HEK293 (cell line): ENCODE data around the gene CA5A.
"Not testable (repeated sequence)": the region's sequence is repeated elsewhere in the genome, so short reads cannot be mapped to it uniquely, and the experiment has no call there.

ENCODE experiments used
- CTCF ChIA-PET: fragments of 350-600 bp; formaldehyde crosslinking; extraction: SDS; loops from one replicate; lab custom pipeline; 2021; ENCODE audit warnings: antibody characterized with exemption; lab: Yijun Ruan, JAX
- POLR2A ChIA-PET: fragments of 300-600 bp; formaldehyde crosslinking; extraction: SDS; loops from one replicate; lab custom pipeline; 2020; ENCODE audit warnings: antibody characterized with exemption, inconsistent platforms; lab: Yijun Ruan, JAX
- H3K27ac ChIP-seq: fragments of 200-500 bp; sonication (Bioruptor generic); 2 replicates; pipeline ENCODE4 v1.5.1; 2014; ENCODE audit warnings: low read depth, low read length, control low read depth, inconsistent platforms; ENCODE audit errors: extremely low read depth
- H3K36me3 ChIP-seq, 2 experiments: fragments of 200-500 bp in 1 of 2; sonication (Bioruptor generic) in 1 of 2; 1 replicate in 1 of 2; 2 replicates in 1 of 2; pipeline ENCODE4 v1.5.1; 2014 to 2017; ENCODE audit warnings: inconsistent platforms in 2 of 2, low read length in 2 of 2; ENCODE audit not compliant: control insufficient read depth in 2 of 2, insufficient read depth in 1 of 2
- H3K4me1 ChIP-seq: fragments of 200-500 bp; sonication (Bioruptor generic); 2 replicates; pipeline ENCODE4 v1.5.1; 2014; ENCODE audit warnings: mild to moderate bottlenecking, low read length, inconsistent platforms; ENCODE audit not compliant: control insufficient read depth, insufficient read depth
- H3K4me3 ChIP-seq: 2 replicates; pipeline ENCODE4 v1.5.1; 2011; ENCODE audit warnings: low read depth, mild to moderate bottlenecking, control low read depth, low read length, moderate library complexity
- H3K9me3 ChIP-seq: fragments of 200-500 bp; sonication (Bioruptor generic); 2 replicates; pipeline ENCODE4 v1.5.1; 2014; ENCODE audit warnings: low read depth, low read length, inconsistent platforms; ENCODE audit not compliant: control insufficient read depth, insufficient read depth
- BCL11A ChIP-seq: fragments of 450-650 bp; formaldehyde crosslinking; IDR thresholded peaks from 2 replicates; pipeline ENCODE4 v1.5.1; 2016; ENCODE audit warnings: low read depth, missing biosample characterization, missing genetic modification characterization
- GFI1B ChIP-seq: fragments of 450-650 bp; formaldehyde crosslinking; IDR thresholded peaks from 2 replicates; pipeline ENCODE4 v1.5.1; 2016; ENCODE audit warnings: missing biosample characterization, missing genetic modification characterization
- OSR2 ChIP-seq: fragments of 450-650 bp; formaldehyde crosslinking; IDR thresholded peaks from 2 replicates; pipeline ENCODE4 v1.5.1; 2016; ENCODE audit warnings: missing biosample characterization, missing genetic modification characterization
- REPIN1 ChIP-seq: fragments of 450-650 bp; formaldehyde crosslinking; IDR thresholded peaks from 2 replicates; pipeline ENCODE4 v1.5.1; 2017; ENCODE audit warnings: missing biosample characterization, missing genetic modification characterization, low read depth
- SP2 ChIP-seq: fragments of 450-650 bp; formaldehyde crosslinking; IDR thresholded peaks from 2 replicates; pipeline ENCODE4 v1.5.1; 2016; ENCODE audit warnings: missing biosample characterization, missing genetic modification characterization
- WT1 ChIP-seq: fragments of 450-650 bp; formaldehyde crosslinking; IDR thresholded peaks from 2 replicates; pipeline ENCODE4 v1.5.1; 2016; ENCODE audit warnings: missing biosample characterization, missing genetic modification characterization
- ZBTB1 ChIP-seq: fragments of 450-650 bp; formaldehyde crosslinking; IDR thresholded peaks from 2 replicates; pipeline ENCODE4 v1.5.1; 2016; ENCODE audit warnings: missing biosample characterization, missing genetic modification characterization
- ZBTB20 ChIP-seq: fragments of 450-650 bp; formaldehyde crosslinking; IDR thresholded peaks from 2 replicates; pipeline ENCODE4 v1.5.1; 2016; ENCODE audit warnings: missing biosample characterization, missing genetic modification characterization
- ZNF157 ChIP-seq: fragments of 450-650 bp; formaldehyde crosslinking; IDR thresholded peaks from 2 replicates; pipeline ENCODE4 v1.5.1; 2016; ENCODE audit warnings: missing biosample characterization, missing genetic modification characterization
- ZNF169 ChIP-seq: fragments of 450-650 bp; formaldehyde crosslinking; IDR thresholded peaks from 2 replicates; pipeline ENCODE4 v1.5.1; 2016; ENCODE audit warnings: missing biosample characterization, missing genetic modification characterization
- ZNF354C ChIP-seq: fragments of 450-650 bp; formaldehyde crosslinking; IDR thresholded peaks from 2 replicates; pipeline ENCODE4 v1.5.1; 2016; ENCODE audit warnings: missing biosample characterization, missing genetic modification characterization, low read depth, borderline replicate concordance
- ZNF366 ChIP-seq: fragments of 450-650 bp; formaldehyde crosslinking; conservative IDR thresholded peaks from 2 replicates; pipeline ENCODE4 v1.5.1; 2016; ENCODE audit warnings: missing biosample characterization, missing genetic modification characterization
- ZNF544 ChIP-seq: fragments of 450-650 bp; formaldehyde crosslinking; IDR thresholded peaks from 2 replicates; pipeline ENCODE4 v1.5.0; 2017; ENCODE audit warnings: missing biosample characterization, missing genetic modification characterization
- ZNF560 ChIP-seq: fragments of 450-650 bp; formaldehyde crosslinking; IDR thresholded peaks from 2 replicates; pipeline ENCODE4 v1.5.1; 2017; ENCODE audit warnings: missing biosample characterization, missing genetic modification characterization, borderline replicate concordance
- ZNF571 ChIP-seq: fragments of 450-650 bp; formaldehyde crosslinking; IDR thresholded peaks from 2 replicates; pipeline ENCODE4 v1.5.0; 2017; ENCODE audit warnings: missing biosample characterization, missing genetic modification characterization
- ZNF629 ChIP-seq: fragments of 450-650 bp; formaldehyde crosslinking; IDR thresholded peaks from 2 replicates; pipeline ENCODE4 v1.5.1; 2017; ENCODE audit warnings: missing biosample characterization, missing genetic modification characterization
- ZNF791 ChIP-seq: fragments of 450-650 bp; formaldehyde crosslinking; IDR thresholded peaks from 2 replicates; pipeline ENCODE4 v1.5.1; 2016; ENCODE audit warnings: missing biosample characterization, missing genetic modification characterization
- ZSCAN23 ChIP-seq: fragments of 450-650 bp; formaldehyde crosslinking; IDR thresholded peaks from 2 replicates; pipeline ENCODE4 v1.5.1; 2016; ENCODE audit warnings: missing biosample characterization, missing genetic modification characterization
- TF ChIP-seq, protein P1 (sequence below): fragments of 450-650 bp; formaldehyde crosslinking; IDR thresholded peaks from 2 replicates; pipeline ENCODE4 v1.5.1; 2016; ENCODE audit warnings: missing biosample characterization, missing genetic modification characterization, low read depth
- TF ChIP-seq, protein P2 (sequence below): fragments of 450-650 bp; formaldehyde crosslinking; conservative IDR thresholded peaks from 2 replicates; pipeline ENCODE4 v1.5.1; 2016; ENCODE audit warnings: low read depth, missing biosample characterization, missing genetic modification characterization
- TF ChIP-seq, protein P3 (sequence below): fragments of 450-650 bp; formaldehyde crosslinking; IDR thresholded peaks from 2 replicates; pipeline ENCODE4 v1.5.1; 2016; ENCODE audit warnings: missing biosample characterization, missing genetic modification characterization

Gene CA5A

DNA sequence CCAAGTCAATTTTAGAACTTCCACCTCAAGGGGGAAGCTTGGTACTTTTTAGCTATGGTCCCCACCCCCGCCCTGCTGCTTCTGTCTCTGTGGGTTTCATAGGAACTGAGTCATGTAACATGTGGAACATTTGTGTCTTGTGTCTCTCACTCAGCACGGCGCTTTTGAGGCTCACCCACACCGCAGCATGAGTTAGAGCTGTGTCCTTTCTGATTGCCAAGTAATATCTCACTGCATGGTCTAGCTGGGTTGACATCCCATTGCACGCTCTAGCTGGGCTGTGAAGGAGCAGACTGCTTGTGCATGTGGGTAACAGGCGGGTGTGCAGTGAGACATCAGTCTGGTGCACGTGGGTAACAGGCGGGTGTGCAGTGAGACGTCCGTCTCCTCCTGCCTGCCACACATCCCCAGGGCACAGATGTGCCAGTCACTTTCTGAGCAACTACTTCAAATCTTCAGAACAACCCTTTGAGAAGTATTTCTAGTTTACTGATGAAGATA is 40.6 kb downstream of the CA5A start:
- ChIA-PET POLR2A (no interaction called here), CTCF (no interaction called here)
- Histone ChIP-seq H3K27ac (no peak overlapping the region), H3K36me3 (no peaks in the 10 kb centered on the region), H3K4me1 (no peaks in the 10 kb centered on the region), H3K9me3 (no peaks in the 10 kb centered on the region), H3K4me3 (no peak overlapping the region)
- TF ChIP-seq SP2 (no peak), WT1 (tag by site-specific recombination) (no peak), OSR2 (tag by site-specific recombination) (no peak)
- TF ChIP-seq, protein P1, sequence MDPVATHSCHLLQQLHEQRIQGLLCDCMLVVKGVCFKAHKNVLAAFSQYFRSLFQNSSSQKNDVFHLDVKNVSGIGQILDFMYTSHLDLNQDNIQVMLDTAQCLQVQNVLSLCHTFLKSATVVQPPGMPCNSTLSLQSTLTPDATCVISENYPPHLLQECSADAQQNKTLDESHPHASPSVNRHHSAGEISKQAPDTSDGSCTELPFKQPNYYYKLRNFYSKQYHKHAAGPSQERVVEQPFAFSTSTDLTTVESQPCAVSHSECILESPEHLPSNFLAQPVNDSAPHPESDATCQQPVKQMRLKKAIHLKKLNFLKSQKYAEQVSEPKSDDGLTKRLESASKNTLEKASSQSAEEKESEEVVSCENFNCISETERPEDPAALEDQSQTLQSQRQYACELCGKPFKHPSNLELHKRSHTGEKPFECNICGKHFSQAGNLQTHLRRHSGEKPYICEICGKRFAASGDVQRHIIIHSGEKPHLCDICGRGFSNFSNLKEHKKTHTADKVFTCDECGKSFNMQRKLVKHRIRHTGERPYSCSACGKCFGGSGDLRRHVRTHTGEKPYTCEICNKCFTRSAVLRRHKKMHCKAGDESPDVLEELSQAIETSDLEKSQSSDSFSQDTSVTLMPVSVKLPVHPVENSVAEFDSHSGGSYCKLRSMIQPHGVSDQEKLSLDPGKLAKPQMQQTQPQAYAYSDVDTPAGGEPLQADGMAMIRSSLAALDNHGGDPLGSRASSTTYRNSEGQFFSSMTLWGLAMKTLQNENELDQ (tag by site-specific recombination), result no peak

DNA sequence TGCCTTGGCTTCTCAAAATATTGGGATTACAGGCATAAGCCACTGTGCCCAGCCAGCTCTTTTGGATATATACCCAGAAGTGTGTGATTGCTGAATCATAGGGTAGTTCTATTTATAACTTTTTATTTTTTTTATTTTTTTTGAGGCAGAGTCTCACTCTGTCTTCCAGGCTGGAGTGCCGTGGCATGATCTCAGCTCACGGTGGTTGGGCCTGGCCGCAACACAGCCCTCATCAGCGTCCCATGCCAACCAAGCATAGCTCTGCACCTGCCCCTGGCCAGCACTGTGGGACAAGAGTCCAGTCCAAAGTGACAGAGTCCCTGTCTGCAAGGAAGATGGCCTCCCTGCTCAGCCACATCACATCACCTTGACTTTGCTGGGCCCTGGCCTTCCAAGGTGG is 42.3 kb downstream of the CA5A start:
- CTCF ChIA-PET, result interaction anchor here (1.5 kb wide), 1 partner anchor 115 kb away, joined by 7 read pairs; no protein-coding TSS in a partner anchor
- H3K4me1 ChIP-seq, H3K36me3 ChIP-seq, H3K27ac ChIP-seq, H3K9me3 ChIP-seq, POLR2A ChIA-PET, H3K4me3 ChIP-seq: not testable (repeated sequence)

DNA sequence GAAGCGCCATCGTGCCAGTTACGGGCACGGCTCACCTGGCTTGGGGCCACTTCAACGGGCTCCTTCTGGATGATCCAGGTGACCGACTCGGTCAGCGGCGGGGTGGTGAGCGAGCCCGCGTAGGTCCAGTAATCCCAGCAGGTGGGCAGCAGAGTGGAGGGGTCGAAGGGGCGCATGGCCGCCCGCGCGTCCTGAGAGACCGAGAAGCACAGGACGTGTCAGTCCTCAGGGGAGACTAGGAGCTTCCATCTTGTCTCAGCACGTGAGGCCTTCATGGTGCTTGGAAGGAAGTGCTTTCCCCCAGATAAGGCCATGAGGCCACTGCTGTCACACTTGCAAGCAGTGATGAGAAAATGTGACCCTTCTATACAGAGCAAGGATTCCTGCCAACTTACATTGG is 44.6 kb downstream of the CA5A start:
- Histone ChIP-seq H3K4me3 (no peak overlapping the region), H3K36me3 (no peaks in the 10 kb centered on the region), H3K9me3 (no peaks in the 10 kb centered on the region), H3K27ac (no peak overlapping the region), H3K4me1 (no peaks in the 10 kb centered on the region)
- CTCF ChIA-PET, result interaction anchor here (0.5 to 1.3 kb wide), 2 partner anchors 17 to 20 kb away, joined by 3 to 4 read pairs; no protein-coding TSS in a partner anchor
- POLR2A ChIA-PET, result no interaction called here
- TF ChIP-seq, protein P2, sequence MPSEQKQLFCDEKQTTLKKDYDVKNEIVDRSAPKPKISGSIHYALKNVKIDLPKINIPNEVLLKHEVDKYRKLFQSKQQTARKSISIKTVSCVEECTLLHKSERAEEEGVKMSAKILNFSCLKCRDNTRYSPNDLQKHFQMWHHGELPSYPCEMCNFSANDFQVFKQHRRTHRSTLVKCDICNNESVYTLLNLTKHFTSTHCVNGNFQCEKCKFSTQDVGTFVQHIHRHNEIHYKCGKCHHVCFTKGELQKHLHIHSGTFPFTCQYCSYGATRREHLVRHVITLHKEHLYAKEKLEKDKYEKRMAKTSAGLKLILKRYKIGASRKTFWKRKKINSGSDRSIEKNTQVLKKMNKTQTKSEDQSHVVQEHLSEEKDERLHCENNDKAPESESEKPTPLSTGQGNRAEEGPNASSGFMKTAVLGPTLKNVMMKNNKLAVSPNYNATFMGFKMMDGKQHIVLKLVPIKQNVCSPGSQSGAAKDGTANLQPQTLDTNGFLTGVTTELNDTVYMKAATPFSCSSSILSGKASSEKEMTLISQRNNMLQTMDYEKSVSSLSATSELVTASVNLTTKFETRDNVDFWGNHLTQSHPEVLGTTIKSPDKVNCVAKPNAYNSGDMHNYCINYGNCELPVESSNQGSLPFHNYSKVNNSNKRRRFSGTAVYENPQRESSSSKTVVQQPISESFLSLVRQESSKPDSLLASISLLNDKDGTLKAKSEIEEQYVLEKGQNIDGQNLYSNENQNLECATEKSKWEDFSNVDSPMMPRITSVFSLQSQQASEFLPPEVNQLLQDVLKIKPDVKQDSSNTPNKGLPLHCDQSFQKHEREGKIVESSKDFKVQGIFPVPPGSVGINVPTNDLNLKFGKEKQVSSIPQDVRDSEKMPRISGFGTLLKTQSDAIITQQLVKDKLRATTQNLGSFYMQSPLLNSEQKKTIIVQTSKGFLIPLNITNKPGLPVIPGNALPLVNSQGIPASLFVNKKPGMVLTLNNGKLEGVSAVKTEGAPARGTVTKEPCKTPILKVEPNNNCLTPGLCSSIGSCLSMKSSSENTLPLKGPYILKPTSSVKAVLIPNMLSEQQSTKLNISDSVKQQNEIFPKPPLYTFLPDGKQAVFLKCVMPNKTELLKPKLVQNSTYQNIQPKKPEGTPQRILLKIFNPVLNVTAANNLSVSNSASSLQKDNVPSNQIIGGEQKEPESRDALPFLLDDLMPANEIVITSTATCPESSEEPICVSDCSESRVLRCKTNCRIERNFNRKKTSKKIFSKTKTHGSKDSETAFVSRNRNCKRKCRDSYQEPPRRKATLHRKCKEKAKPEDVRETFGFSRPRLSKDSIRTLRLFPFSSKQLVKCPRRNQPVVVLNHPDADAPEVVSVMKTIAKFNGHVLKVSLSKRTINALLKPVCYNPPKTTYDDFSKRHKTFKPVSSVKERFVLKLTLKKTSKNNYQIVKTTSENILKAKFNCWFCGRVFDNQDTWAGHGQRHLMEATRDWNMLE, result no peak
- no peak for TF ChIP-seq ZNF169
- no peak for TF ChIP-seq ZNF354C (tag by site-specific recombination)
- TF ChIP-seq, protein P3, sequence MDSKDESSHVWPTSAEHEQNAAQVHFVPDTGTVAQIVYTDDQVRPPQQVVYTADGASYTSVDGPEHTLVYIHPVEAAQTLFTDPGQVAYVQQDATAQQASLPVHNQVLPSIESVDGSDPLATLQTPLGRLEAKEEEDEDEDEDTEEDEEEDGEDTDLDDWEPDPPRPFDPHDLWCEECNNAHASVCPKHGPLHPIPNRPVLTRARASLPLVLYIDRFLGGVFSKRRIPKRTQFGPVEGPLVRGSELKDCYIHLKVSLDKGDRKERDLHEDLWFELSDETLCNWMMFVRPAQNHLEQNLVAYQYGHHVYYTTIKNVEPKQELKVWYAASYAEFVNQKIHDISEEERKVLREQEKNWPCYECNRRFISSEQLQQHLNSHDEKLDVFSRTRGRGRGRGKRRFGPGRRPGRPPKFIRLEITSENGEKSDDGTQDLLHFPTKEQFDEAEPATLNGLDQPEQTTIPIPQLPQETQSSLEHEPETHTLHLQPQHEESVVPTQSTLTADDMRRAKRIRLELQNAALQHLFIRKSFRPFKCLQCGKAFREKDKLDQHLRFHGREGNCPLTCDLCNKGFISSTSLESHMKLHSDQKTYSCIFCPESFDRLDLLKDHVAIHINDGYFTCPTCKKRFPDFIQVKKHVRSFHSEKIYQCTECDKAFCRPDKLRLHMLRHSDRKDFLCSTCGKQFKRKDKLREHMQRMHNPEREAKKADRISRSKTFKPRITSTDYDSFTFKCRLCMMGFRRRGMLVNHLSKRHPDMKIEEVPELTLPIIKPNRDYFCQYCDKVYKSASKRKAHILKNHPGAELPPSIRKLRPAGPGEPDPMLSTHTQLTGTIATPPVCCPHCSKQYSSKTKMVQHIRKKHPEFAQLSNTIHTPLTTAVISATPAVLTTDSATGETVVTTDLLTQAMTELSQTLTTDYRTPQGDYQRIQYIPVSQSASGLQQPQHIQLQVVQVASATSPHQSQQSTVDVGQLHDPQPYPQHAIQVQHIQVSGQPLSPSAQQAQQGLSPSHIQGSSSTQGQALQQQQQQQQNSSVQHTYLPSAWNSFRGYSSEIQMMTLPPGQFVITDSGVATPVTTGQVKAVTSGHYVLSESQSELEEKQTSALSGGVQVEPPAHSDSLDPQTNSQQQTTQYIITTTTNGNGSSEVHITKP (tag by site-specific recombination), result no peak
- no peak for TF ChIP-seq ZBTB1 (tag by site-specific recombination)
- TF ChIP-seq ZBTB20, result no peak
- TF ChIP-seq ZNF157 (tag by site-specific recombination), result no peak
- TF ChIP-seq REPIN1 (tag by site-specific recombination), result no peak
- no peak for TF ChIP-seq ZNF560 (tag by site-specific recombination)
- TF ChIP-seq ZNF571 (tag by site-specific recombination), result no peak
- no peak for TF ChIP-seq BCL11A (tag by site-specific recombination)
- TF ChIP-seq GFI1B (tag by site-specific recombination), result no peak
- no peak for TF ChIP-seq SP2
- no peak for TF ChIP-seq ZNF544 (tag by site-specific recombination)
- TF ChIP-seq ZNF629 (tag by site-specific recombination), result no peak
- no peak for TF ChIP-seq ZSCAN23
- TF ChIP-seq ZNF791 (tag by site-specific recombination), result no peak
- no peak for TF ChIP-seq ZNF366 (tag by site-specific recombination)
